ENCODE data around the gene SPOCK2. TPM values are rescaled to one million over a fixed set of nuclear protein-coding genes. Genes with fewer than 3 reads are reported as not detected.
"Not testable (repeated sequence)": the region's sequence is repeated elsewhere in the genome, so short reads cannot be mapped to it uniquely, and the experiment has no call there.

Gene SPOCK2
- total RNA-seq, 1 donor from 2014 or later = 0.79 TPM

DNA sequence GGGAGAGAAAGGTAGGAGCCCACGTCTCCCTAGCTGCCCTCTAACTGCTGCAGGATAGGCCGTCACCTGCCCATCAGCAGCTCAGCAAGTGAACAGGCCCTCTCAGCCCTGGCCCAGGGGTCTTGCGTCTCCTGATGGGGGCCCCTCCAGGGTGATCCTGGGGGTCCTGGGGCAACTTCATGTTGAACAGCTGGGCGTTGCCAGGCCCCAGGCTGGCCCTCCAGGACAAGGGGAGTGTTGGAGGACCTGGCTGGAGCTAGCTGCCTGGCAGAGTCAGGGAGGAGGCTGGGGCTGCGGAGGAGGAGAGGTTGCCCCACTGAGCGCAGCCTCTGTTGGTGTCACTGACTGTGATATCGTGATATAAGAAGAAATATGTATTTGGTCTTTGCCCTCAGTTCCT lies 34.7 kb downstream of the SPOCK2 start:
- DNase-seq = no peak

DNA sequence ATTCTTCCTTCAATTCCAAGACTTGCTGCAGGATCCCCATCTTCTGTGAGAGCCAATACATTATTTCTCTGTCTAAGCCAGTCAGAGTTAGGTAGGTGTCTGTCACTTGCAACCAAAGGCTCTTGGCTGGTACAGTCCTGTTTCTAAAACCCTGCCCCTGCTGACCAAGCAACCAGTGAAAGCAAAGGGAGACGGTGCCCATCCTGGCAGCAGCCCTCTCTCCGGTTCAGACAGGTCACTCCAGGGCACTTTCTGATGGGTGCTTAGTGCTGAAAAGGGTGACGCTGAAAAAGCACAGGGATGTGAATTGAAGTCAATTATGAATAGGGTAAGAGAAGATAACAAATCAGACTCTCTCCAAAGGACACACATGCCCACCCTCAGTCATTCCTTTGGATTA lies 37.5 kb downstream of the SPOCK2 start:
- no peak for DNase-seq

DNA sequence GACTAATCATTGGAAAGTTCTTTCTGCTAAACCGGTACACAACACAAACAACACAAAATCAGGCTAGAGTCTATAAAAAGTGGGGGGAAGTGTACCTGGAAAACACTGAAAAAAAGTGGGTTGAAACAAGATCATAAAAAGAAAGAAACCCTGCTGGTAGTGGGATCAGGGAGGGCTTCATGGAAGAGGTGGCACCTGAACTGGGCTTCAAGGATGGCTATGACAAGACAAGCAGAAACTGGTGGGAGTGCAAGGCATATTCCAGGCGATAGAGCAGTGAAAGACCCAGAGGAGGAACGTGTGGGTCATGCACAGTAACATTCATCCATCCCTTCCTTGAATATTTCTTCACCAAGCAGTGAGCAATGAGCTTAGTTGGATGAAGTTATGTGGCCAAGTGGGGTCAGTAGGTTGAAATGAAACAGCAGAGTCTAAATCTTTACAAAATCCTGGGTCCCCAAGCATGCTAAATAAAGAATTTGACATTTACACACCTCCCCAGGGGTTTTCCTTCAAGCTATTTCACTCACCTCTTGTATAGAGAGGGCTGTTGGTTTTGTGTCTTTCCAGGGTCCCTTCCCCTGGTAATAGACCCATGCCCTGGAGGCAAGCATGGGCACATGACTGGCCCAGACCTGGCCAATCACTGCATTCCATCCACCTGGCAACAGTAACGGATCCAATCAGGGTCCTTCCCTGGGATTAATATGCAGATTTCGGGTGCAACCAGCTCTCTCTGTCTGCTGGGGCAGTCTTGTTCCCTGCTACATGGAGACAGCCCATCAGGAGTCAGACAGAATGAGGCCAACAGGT lies 38.2 kb downstream of the SPOCK2 start:
- no peak for DNase-seq

DNA sequence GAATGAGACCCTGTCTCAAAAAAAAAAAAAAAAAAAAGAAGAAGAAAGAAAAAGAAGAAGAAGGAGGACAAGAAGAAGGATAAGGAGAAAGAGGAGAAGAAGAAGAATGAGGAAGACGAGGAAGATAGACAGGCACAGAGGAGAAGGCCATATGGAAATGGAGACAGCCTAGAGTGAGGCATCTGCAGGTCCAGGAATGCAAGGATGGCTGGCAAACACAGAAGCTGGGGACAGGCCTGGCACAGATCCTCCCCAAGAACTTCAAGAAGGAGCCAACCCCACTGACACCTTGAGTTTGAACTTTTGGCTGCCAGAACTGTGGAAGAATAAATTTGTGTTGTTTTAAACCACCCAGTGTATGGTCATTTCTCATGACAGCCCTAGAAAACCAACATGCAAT lies 38.9 kb downstream of the SPOCK2 start:
- no peak for DNase-seq

DNA sequence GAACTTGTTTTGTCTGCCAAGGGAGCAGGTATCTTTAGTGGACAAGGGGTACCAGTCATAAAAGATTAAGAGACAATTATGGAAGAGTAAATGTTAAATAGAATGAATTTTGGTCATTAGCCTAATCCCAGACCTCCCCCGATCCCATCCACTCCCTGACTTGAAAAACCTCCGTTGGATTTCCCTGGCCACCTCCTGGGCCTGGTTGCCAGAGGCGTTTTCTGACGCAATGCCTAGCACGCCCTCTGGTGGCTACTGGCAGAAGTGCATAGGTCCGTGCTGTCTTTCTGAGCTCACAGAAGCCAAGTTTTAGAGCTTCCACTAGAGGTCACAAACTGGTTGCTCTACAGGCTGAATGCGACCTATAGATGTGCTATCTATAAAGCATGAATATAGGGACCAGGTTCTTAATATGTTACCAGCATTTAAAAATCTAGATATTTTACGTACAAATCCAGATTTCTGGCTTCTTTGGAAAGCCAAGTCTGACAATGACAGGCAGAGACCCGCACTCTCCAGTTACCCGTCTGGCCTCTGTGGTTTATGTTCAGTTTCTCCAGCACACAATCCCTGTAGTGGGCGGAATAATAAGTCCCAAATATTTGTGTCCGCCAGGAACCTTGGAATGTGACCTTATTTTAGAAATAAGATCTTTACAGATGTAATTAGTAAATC lies 39.8 kb downstream of the SPOCK2 start:
- peak; percentile 93 for DNase-seq

DNA sequence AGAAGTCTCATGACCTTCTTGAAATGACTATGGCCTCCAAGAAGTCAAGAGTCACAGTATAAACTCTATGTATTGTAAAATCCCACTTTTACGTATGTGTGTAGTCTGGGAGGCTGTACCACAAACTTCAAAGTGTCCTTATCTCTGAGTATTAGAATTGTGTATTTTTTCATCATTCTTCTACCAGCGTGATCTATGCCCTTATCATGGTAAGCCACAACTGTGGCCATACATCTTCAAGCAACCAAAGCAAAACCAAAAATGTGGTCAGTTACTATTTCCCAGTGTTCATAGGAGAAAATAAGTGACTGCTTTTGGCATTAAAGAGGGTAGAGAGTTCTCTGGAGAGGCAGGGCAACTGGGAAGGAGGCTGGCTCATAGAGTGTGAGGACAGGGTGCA lies 42.8 kb downstream of the SPOCK2 start:
- DNase-seq = no peak

DNA sequence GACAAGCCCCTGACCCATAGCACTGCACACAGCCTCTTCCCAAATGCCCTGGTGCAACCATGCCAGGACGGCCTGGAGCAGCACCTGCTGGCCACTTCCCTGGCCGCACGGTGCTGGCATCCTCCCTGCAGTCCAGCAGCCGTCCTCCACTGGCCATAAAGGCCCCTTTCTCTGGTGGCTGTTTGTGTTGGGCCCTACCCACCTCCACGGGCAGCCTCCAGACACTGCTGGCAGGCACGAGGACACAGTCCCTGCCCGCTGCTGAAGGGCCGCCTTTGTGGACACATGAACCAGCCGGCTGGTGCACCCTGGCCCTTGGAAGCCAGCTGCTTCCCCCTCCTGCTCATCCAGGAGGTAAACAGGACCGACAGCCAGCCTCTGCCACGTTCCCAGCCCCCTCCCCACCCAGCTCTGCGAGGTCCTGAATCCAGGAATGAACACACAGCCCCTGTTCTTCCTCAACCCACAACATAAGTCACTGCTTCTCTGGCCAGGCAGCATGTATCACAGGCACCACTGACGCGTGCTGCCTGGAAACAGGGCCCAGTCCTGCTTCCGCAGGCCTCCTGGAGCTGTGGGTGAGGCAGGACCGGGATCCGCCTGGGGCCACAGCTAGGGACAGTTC lies 43.8 kb downstream of the SPOCK2 start:
- DNase-seq = no peak

DNA sequence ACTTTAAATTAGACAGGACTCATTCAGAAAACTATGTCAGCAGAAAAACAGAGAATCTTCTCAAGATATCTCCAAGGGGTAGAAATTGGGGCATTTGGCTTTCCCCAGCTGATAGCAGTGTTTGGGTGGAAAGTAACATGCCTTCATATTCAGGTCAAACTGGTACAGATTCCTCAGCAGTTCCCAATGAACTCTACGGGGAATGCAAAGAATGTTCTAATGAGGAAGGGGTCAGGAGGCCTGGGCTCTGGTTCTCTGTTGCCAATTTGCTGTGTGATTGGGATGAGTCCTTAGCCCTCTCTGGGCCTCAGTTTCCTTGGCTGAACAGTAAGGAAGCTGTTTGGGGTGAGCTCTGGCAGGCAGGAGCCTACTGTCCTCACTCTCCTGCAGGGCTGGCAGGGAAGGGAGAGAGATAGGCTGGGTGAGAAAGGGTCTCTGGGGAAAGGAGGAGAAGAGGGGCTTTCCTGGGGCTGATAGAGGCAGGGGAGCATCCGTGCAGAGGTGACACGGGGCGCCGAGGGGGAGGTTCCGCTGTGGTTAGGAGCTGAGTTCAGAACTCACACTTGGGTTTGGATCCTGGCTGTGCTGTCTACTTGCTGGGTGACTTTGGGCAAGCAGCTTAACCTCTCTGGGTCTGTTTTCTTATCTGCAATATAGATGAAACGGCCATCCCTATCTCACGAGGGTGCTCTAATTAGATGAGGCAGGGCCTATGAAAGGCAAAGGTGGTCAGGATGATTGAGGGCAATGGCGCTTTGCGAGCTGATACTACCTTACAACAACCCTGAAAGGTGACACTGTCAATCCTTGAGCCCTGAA lies 45.1 kb downstream of the SPOCK2 start:
- DNase-seq = no peak

DNA sequence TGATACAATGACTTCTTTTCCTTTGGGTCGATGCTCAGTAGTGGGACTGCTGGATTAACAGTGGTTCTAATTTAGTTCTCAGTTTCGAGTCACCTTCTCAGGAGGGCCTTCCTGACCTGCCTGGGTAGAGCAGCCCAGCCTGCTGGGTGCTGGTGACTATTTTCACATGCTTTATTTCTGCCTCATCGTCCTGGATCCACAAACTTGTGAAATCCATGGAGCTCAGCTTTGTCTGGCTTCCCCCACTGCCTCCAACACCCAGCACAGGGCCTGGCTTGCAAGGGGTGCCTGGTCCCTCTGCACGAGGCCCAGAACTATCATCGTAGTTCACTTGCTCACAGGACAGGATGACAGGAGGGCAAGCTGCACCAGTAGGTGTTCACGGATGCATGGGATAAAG lies 46.9 kb downstream of the SPOCK2 start:
- DNase-seq = no peak

DNA sequence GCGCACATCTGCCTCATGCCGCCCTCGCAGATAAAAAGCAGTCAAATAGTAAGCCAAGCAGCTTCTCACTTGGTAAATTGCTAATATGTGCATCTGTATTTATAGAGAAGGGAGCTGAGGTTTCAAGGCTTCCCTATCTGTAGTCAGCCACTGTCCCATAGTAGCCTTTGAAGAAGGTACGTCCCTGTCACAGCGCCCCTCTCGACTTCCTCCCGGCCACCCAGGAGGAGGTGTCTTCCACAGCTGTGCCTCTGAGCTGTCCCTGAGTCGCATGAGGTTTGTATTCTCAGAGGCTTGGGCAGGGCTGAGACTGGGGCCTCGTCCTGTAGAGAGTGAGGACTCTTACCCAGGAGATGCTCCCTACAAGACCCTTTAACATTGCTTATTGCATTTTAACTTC lies 49.0 kb downstream of the SPOCK2 start:
- DNase-seq = no peak

DNA sequence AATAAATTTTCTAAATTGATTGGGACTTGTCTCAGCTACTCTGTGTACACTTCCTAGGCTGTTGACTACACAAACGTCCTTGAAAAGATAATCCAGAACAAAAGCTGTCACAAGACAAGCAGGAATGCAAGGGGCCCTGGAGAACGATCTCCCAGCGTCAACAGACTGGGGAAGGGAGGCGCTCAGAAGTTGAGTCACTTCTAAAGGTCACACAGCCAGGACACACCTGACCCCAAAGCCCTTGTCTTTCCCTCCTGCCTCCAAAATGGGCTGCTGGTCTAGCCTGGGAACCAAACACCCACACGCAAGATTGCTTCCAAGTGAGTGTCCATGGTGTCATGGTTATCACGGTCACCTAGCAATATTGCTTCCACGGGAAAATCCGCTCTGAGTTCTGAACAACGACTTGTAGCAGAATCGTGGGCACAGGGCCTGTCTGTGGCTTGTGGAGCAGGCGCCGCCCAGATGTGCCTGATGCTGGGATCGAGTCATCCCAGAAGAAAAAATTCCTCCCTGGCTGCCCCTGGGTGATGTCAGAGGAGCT lies 49.8 kb downstream of the SPOCK2 start:
- no peak for DNase-seq

DNA sequence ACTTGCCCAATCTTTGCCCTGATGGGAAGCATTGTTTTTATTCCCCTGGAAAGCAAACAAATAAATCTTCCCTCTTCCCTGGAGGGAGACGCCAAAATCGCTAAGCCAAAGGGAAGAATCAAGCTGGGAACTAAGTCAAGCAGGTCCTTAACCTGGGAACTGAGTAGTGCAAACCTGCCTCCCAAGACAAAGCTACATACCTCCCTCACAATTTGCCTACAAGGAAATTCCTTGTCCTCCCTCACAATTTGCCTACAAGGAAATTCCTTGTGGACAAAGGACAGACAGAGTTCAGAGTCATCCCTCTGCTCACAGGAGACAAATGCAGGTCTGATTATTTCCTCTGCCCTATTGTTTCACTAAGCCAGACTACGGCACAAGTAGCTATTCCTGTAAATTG lies 50.5 kb downstream of the SPOCK2 start:
- no peak for DNase-seq

DNA sequence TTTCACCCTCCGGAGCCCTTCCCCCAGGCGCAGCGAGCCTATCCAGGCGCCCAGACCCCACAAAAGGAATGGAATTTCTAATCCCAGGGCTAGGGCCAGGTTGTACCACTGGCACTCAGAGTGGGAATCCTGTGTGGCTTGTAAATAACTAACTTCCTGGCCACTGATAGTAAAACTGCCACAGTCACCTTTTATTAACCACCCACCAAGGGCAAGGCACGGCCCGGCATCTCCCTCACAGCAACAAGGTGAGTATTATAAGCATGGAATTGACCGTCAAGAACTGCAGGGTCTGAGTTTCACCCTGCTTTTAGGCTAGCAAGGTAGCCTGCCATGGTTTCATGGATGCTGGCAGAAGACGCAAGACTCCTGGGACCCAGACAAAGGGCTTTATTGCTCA lies 51.1 kb downstream of the SPOCK2 start:
- DNase-seq = no peak

DNA sequence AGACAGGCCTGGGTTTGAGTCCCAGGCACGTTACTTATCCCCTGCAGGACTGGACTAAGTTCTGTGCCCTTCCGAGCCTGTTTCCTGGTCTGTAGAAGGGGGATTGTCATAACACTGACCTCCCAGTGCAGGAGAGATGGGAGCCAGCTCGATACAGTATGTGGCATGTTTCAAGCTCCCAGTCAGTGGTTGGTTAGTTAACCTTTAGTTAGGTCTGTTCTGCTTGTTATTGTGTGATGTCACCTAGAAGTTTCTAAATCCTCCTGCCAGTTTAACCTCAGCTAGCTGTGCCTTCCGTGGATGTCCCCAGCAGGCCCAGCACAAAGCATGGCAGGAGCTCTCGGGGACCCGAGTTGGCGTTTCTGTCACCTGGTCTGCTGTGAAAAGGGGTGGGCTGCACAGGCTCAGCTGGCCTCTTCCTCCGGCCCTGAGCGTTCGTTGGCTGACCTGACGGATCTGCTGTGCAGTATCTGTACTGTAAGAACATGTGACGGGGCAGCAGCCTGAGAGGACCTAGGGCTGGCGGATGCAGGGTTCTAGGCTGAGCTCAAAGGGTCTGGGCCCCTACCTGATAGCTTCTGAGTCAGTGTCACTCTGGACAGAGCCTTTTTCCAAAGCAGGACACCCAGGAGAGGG lies 53.0 kb downstream of the SPOCK2 start:
- DNase-seq = no peak

DNA sequence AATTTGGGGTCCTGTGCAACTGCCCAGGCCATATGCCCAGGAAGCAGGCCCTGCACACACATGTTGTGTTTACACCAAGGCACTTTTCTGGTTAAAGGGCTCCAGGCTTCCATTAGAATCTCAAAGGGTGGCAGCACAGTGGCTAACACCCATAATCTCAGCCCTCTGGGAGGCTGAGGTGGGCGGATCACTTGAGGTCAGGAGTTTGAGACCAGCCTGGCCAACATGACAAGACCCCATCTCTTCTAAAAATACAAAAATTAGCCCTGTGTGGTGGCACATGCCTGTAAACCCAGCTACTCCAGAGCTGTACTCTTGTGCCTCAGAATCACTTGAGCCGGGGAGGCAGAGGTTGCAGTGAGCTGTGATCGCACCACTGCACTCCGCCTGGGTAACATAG lies 53.6 kb downstream of the SPOCK2 start:
- no peak for DNase-seq

DNA sequence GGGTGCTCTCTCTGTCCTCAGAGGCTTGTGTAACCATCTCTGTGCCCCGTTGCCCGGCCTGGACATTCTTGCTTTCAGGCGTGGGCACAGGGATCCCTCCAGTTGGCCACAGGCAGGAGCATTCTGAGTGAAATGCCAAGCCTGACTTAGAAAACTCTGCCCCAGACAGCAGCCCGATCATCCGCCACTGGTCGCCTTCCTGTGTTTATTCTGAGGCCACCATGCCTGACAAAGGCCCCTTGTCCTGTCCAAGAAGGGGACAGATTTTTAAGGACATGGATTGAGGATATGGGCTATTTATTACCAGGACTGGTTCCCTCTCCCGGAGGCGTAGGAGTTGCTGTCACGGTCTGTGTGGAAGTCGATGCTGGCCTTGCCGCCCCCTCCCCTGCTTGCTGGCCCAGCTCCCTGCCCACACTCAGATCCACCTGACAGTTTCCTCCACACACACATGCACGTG lies 54.3 kb downstream of the SPOCK2 start:
- no peak for DNase-seq

DNA sequence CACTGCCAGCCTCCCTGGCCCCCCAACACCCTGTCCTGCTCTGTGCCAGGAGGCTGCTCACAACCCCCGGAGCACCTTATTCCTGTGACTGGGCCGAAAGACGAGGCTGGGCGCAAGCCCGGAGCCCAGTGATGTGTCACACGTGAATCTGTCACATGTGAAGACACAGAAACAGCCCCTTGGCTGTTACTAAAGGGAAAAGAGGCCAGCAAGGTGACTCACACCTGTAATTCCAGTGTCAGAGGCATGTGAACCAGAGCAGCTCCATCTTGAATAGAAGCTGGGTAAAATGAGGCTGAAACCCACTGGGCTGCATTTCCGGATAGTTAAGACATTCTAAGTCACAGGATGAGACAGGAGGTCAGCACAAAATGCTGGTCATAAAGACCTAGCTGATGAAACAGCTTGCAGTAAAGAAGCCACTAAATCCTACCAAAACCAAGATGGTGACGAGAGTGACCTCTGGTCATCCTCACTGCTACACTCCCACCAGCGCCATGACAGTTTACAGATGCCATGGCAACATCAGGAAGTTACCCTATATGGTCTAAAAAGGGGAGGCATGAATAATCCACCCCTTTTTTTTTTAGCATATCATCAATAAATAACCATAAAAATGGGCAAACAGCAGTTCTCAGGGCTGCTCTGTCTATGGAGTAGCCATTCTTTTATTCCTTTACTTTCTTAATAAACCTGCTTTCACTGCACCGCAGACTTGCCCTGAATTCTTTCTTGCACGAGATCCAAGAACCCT lies 55.8 kb downstream of the SPOCK2 start:
- DNase-seq = not testable (repeated sequence)

DNA sequence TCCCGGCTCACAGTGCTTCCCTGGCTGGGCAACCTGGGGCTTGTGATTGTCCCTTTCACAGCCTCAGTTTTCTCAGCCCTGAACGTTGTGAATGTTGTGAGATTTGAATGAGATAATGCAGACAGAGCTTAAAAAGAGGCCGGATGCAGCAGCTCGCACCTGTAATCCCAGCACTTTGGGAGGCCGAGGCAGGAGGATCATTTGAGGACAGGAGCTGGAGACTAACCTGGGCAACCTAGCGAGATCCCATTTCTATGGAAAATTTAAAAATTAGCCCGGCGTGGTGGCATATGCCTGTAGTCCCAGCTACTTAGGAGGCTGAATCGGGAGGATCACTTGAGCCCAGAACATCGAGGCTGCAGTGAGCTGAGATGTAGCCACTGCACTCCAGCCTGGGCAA lies 56.6 kb downstream of the SPOCK2 start:
- no peak for DNase-seq

DNA sequence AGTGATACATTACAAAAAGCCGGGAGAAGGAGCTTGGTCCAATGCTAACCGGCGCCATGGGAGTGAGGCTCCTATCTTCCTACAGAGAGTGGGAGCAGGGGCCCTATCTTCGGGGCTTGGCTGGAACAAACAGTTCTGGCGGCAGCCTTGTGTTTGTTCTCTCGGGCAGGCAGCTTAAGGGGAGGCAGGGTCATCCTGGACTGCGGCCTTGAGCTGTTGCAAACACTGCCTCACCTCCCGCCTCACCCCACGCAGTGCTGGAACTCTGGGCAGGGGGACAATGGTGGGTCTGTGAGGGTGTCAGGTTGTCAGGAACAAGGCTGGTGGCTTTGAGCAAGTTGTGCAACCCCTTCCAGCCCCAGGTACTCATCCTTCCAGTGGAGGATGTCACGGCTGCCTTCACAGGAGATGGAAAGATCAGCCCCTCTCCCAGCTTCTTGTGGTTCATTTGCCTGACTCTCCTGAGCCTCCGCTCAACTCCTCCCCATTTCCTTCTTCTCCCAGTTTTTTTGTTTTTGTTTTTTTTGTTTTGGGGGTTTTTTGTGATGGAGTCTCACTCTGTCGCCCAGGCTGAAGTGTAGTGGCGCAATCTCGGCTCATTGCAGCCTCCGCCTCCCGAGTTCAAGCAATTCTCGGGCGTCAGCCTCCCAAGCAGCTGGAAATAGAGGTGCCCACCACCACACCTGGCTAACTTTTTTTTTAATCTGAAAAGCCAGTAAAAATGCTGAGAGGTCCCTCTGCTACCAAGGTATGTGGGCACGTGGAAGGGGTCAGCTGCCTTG lies 57.4 kb downstream of the SPOCK2 start:
- no peak for DNase-seq

DNA sequence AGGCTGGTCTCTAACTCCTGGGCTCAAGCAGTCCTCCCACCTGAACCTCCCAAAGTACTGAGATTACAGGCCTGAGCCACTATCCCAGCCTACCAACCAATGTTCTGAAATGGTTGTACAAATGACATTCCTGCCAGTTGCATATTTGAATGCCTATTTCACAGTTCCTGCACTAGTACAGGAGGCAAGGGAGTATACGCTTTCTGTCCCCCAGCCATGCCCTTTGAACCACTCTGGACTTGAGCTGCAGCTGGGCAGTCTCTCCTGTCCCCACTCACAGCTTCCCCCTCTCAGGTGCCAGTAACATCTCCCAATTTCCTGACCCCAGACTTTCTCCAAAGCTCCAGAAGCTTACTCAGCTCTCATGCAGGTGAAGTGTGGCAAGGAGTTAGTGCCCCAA lies 58.9 kb downstream of the SPOCK2 start:
- DNase-seq = no peak

Measured in skin of body (tissue), 2 donors.